ENCODE data around the gene FAT4.

DNA sequence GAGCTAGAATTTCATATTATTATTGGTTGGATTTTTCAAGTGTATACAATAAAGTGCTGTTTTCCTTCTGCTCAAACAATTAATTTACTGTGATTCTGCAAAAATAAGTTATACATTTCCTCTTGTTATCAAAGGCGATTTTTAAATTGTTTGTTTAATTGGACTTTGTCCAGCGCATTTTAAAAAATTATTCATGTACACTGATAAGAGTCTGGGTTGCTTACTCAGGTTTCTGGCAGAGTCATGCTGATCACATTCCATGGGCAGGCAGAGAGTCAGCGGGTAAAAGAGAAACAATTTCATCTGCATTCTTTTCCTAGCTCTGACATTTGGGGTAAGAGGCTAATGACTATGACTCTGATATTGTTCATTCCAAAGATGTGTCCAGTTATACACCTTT is 8.9 kb downstream of the FAT4 start:
- TF ChIP-seq, protein P1, sequence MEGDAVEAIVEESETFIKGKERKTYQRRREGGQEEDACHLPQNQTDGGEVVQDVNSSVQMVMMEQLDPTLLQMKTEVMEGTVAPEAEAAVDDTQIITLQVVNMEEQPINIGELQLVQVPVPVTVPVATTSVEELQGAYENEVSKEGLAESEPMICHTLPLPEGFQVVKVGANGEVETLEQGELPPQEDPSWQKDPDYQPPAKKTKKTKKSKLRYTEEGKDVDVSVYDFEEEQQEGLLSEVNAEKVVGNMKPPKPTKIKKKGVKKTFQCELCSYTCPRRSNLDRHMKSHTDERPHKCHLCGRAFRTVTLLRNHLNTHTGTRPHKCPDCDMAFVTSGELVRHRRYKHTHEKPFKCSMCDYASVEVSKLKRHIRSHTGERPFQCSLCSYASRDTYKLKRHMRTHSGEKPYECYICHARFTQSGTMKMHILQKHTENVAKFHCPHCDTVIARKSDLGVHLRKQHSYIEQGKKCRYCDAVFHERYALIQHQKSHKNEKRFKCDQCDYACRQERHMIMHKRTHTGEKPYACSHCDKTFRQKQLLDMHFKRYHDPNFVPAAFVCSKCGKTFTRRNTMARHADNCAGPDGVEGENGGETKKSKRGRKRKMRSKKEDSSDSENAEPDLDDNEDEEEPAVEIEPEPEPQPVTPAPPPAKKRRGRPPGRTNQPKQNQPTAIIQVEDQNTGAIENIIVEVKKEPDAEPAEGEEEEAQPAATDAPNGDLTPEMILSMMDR (IDR thresholded peaks at IDR 0.05) = no peak
- TF ChIP-seq POLR2A (IDR thresholded peaks at IDR 0.05) = no peak
